Esophagus muscularis mucosa (tissue), 4 donors: ENCODE data around the gene LANCL2. TPM values are rescaled to one million over a fixed set of nuclear protein-coding genes. Genes with fewer than 3 reads are reported as not detected.

Experiments used
- DNase-seq: peaks from one replicate; pipeline ENCODE4 v3.0.0-alpha.2; 2017; ENCODE audit errors: extremely low spot score
- H3K27ac ChIP-seq, 4 donors: fragments of 200-600 bp; sonication (generic); replicated peaks in 1 of 4; 1 replicate in 3 of 4; 2 replicates in 1 of 4; pipeline ENCODE4 v1.5.1; 2016 to 2019; ENCODE audit warnings: mild to moderate bottlenecking in 1 of 4
- H3K27me3 ChIP-seq, 4 donors: fragments of 200-600 bp; sonication (generic); one replicate each; pipeline versions ENCODE4 v1.5.1 to v1.6.0; 2016 to 2019
- H3K36me3 ChIP-seq, 4 donors: fragments of 200-600 bp; sonication (generic); one replicate each; pipeline ENCODE4 v1.5.1; 2016 to 2019
- H3K4me1 ChIP-seq, 4 donors: fragments of 200-600 bp; sonication (generic); one replicate each; pipeline ENCODE4 v1.5.1; 2016 to 2019
- H3K4me3 ChIP-seq, 4 donors: fragments of 200-600 bp; sonication (generic); 1 replicate in 2 of 4; 2 replicates in 2 of 4; pipeline ENCODE4 v1.5.1; 2016 to 2019; ENCODE audit warnings: mild to moderate bottlenecking in 4 of 4, moderate library complexity in 1 of 4
- H3K9me3 ChIP-seq, 4 donors: fragments of 200-600 bp; sonication (generic); 1 replicate in 3 of 4; 2 replicates in 1 of 4; pipeline ENCODE4 v1.5.1; 2016 to 2019
- CTCF ChIP-seq, 3 experiments: fragments of 200-600 bp in 2 of 3; fragments of 450-650 bp in 1 of 3; sonication (generic) in 2 of 3; IDR thresholded peaks; one replicate each; pipeline ENCODE4 v1.5.1; 2017 to 2019; ENCODE audit warnings: antibody characterized with exemption in 3 of 3, mild to moderate bottlenecking in 2 of 3, moderate library complexity in 1 of 3
- EP300 ChIP-seq: sonication (generic); formaldehyde crosslinking; IDR thresholded peaks from one replicate; pipeline ENCODE4 v1.6.1; 2017; ENCODE audit warnings: antibody characterized with exemption
- POLR2A ChIP-seq: fragments of 450-650 bp; IDR thresholded peaks from one replicate; pipeline ENCODE4 v1.6.1; 2017; ENCODE audit warnings: antibody characterized with exemption, moderate library complexity, mild to moderate bottlenecking, low read depth
- POLR2AphosphoS5 ChIP-seq, 2 donors: sonication (generic); formaldehyde crosslinking; IDR thresholded peaks; one replicate each; pipeline ENCODE4 v1.6.1; 2017; ENCODE audit warnings: antibody characterized with exemption in 2 of 2
- WGBS: methylation state at CpG from one replicate; pipeline ENCODE4 v1.1.5; 2018; 5-methylcytosine and 5-hydroxymethylcytosine counted together
- intact Hi-C: fragments of 100-400 bp; cut with DNase I; formaldehyde crosslinking; loops from one replicate; pipeline ENCODE4 v1.15.1; 2023
- total RNA-seq, 4 donors: library from RNA; depleted of rRNA; stranded (reverse); fragments of >200 nt; gene quantifications; one replicate each; pipeline versions ENCODE4 v1.1.0 to v1.2.1, GENCODE V29; 2016

LANCL2 gene
- total RNA-seq, 4 donors from 2014 or later = 10.0 to 11.8 (median 10.7) TPM

GRCh38 chr7:55360486-55360885 lies 4.7 kb upstream of the LANCL2 start:
- Histone ChIP-seq H3K27ac (no peak overlapping the region), H3K4me3 (no peak overlapping the region), H3K36me3 (no peaks in the 10 kb centered on the region), H3K27me3 (peaks cover 0 to 5% (median 0%) of the 10 kb centered on the region in 4 donors), H3K4me1 (peaks cover 8 to 11% (median 9%) of the 10 kb centered on the region in 4 donors), H3K9me3 (peaks cover 0 to 2% (median 0%) of the 10 kb centered on the region in 4 donors)
- TF ChIP-seq CTCF (IDR thresholded peaks at IDR 0.05) (no peak), POLR2AphosphoS5 (IDR thresholded peaks at IDR 0.05) (no peak), POLR2A (no peak), EP300 (no peak)
- peak; percentile 53 for DNase-seq
- intact Hi-C loops = loop anchor here (10.0 kb wide), 3 partner anchors 214 to 604 kb away; partner anchors contain the start of genes NIPSNAP2 and VOPP1
- 86% methylated on average over 2 of the region's 2 CpGs for WGBS

GRCh38 chr7:55361560-55361959 lies 3.6 kb upstream of the LANCL2 start:
- TF ChIP-seq EP300 (no peak), POLR2AphosphoS5 (IDR thresholded peaks at IDR 0.05) (no peak), CTCF (IDR thresholded peaks at IDR 0.05) (no peak), POLR2A (no peak)
- Histone ChIP-seq H3K27ac (no peak overlapping the region), H3K9me3 (peaks cover 0 to 2% (median 0%) of the 10 kb centered on the region in 4 donors), H3K4me1 (peaks cover 8 to 11% (median 10%) of the 10 kb centered on the region in 4 donors), H3K4me3 (no peak overlapping the region), H3K36me3 (no peaks in the 10 kb centered on the region), H3K27me3 (peaks cover 0 to 5% (median 0%) of the 10 kb centered on the region in 4 donors)
- DNase-seq = peak; percentile 47
- intact Hi-C loops = loop anchor here (10.0 kb wide), 3 partner anchors 213 to 603 kb away; partner anchors contain the start of genes NIPSNAP2 and VOPP1
- WGBS = 74% methylated on average over 6 of the region's 6 CpGs

- TF ChIP-seq POLR2AphosphoS5 (IDR thresholded peaks at IDR 0.05) (no peak), EP300 (no peak), POLR2A (no peak), CTCF (IDR thresholded peaks at IDR 0.05) (no peak)
- Histone ChIP-seq H3K27me3 (peaks cover 0 to 5% (median 0%) of the 10 kb centered on the region in 4 donors), H3K36me3 (no peaks in the 10 kb centered on the region), H3K4me1 (peaks cover 19 to 24% (median 21%) of the 10 kb centered on the region in 4 donors), H3K4me3 (no peak overlapping the region), H3K9me3 (no peaks in the 10 kb centered on the region), H3K27ac (no peak overlapping the region)
- WGBS = 70% methylated on average over 2 of the region's 20 CpGs
- DNase-seq = no peak
- intact Hi-C loops = loop anchor here (10.0 kb wide), 3 partner anchors 212 to 602 kb away; partner anchors contain the start of genes NIPSNAP2 and VOPP1
Observed at GRCh38 chr7:55362927-55363326, 2.2 kb upstream of the LANCL2 start.

- H3K9me3 ChIP-seq = no peaks in the 10 kb centered on the region
- H3K4me3 ChIP-seq = no peak overlapping the region
- peaks cover 19 to 25% (median 21%) of the 10 kb centered on the region in 4 donors for H3K4me1 ChIP-seq
- no peaks in the 10 kb centered on the region for H3K36me3 ChIP-seq
- TF ChIP-seq CTCF (IDR thresholded peaks at IDR 0.05) (no peak), EP300 (no peak), POLR2A (no peak), POLR2AphosphoS5 (IDR thresholded peaks at IDR 0.05) (no peak)
- peaks cover 0 to 5% (median 0%) of the 10 kb centered on the region in 4 donors for H3K27me3 ChIP-seq
- no peak overlapping the region for H3K27ac ChIP-seq
- intact Hi-C loops = loop anchor here (10.0 kb wide), 3 partner anchors 211 to 601 kb away; partner anchors contain the start of genes NIPSNAP2 and VOPP1
- WGBS = 88% methylated on average over 7 of the region's 25 CpGs
- peak; percentile 80 for DNase-seq
Observed at GRCh38 chr7:55363386-55364170, 1.6 kb upstream of the LANCL2 start.
